ENCODE measurements around the gene ESCO1.

DNA sequence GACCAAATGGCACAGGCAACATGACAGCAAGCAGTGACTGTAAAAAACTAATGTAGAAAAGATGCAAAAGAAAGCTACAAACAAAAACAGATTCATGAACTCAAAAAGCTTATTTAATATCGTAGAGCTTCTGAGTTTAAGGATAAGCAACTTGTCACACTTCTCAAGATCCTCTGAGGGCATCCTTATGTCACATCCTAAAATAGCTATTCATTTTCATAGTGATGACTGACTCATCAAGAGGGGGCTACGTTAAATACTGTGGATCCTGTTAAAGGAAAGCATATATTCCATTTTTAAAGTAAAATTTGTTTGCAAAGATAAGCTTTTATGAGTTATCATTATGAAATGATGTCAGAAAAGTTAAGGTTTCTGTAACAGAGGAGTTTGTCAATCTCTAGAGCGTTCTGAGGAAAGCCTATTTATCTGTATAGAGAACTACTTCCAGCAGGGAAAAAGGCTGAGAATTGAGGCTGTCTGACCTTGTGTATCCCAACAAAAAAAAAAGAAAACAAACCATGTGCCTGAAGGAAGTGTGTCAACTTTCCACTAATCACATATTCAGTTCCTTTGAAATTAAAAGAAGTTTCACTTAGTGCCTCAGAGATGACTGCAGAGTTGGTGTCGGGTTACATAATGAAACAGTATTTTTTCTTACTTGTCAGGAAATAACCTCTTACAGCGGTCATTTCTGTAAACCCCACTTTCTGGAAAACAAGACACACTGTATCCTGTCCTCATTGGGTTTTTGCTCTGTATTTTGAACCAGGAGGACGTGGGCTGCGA lies 115.5 kb downstream of the ESCO1 start:
- TF ChIP-seq POLR2A (IDR thresholded peaks at IDR 0.05) = no peak
- TF ChIP-seq, protein P1, sequence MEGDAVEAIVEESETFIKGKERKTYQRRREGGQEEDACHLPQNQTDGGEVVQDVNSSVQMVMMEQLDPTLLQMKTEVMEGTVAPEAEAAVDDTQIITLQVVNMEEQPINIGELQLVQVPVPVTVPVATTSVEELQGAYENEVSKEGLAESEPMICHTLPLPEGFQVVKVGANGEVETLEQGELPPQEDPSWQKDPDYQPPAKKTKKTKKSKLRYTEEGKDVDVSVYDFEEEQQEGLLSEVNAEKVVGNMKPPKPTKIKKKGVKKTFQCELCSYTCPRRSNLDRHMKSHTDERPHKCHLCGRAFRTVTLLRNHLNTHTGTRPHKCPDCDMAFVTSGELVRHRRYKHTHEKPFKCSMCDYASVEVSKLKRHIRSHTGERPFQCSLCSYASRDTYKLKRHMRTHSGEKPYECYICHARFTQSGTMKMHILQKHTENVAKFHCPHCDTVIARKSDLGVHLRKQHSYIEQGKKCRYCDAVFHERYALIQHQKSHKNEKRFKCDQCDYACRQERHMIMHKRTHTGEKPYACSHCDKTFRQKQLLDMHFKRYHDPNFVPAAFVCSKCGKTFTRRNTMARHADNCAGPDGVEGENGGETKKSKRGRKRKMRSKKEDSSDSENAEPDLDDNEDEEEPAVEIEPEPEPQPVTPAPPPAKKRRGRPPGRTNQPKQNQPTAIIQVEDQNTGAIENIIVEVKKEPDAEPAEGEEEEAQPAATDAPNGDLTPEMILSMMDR (IDR thresholded peaks at IDR 0.05) = no peak
